ENCODE data around the gene CCDC9B.
A peak's percentile ranks its signal among the peaks of the same experiment; 100 is the strongest.

The CCDC9B gene

DNA sequence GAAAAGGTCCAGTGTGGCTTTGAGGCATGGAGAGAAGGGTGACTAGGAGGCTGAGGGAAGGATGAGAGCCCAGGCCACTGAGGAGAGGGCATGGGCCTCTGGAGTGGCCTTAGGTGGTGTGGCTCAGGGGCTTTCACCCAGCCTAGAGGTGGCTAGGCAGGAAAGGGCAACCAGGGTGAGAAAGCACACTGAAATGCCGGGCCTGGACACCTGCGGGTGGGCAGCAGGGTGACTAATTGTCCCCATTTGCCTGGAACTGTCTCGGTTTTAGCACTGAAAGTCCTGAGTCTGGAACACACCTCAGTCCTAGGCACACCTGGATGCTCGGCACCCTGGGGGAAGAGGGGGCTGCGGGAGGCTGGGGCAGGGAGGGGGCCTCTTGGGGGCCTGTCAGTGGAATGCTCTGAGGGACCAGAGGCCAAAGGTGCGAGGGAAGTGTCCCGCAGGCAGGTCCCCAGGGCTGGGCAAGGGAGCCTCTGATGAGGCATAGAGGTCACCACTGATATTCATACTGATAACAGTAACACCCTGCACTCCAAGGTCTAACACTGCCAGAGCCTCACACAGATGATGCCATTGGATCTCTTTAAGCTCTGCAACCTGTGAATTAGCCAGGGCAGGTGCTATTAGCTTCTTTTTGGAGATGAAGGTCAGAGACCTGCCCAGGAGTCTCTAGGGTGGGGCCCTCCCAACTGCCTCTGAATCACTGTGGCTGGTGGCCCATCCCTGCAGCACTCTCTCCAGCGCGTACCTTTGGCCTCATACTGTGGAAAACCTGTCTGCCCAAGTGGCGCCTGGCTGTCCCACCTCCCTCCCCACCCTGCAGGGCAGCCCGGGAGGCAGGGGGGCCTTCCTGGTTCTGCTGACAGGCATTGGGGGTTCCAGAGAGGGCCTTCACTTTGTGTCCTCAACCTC lies 7.1 kb upstream of the CCDC9B start:
- TF ChIP-seq LEF1 (IDR thresholded peaks at IDR 0.05; ENCODE audit: borderline replicate concordance) (no peak), FOXA1 (IDR thresholded peaks at IDR 0.05) (no peak), L3MBTL2 (conservative IDR thresholded peaks at IDR 0.05) (no peak), NFRKB (IDR thresholded peaks at IDR 0.05) (no peak), HDGF (IDR thresholded peaks at IDR 0.05; ENCODE audit: borderline replicate concordance) (no peak), FOXM1 (IDR thresholded peaks at IDR 0.05; ENCODE audit: borderline replicate concordance) (no peak), TARDBP (IDR thresholded peaks at IDR 0.05) (no peak), BHLHE40 (IDR thresholded peaks at IDR 0.05; ENCODE audit: borderline replicate concordance) (no peak)
- TF ChIP-seq, protein P1, sequence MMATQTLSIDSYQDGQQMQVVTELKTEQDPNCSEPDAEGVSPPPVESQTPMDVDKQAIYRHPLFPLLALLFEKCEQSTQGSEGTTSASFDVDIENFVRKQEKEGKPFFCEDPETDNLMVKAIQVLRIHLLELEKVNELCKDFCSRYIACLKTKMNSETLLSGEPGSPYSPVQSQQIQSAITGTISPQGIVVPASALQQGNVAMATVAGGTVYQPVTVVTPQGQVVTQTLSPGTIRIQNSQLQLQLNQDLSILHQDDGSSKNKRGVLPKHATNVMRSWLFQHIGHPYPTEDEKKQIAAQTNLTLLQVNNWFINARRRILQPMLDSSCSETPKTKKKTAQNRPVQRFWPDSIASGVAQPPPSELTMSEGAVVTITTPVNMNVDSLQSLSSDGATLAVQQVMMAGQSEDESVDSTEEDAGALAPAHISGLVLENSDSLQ (IDR thresholded peaks at IDR 0.05): no peak
- POLR2A ChIA-PET: interaction anchor here (1.4 kb wide), 1 partner anchor 58 kb away, joined by 3 read pairs; the partner anchor contains the start of gene IVD
- CTCF ChIA-PET: no interaction called here
- DNase-seq (ENCODE audit: extremely low spot score): no peak

DNA sequence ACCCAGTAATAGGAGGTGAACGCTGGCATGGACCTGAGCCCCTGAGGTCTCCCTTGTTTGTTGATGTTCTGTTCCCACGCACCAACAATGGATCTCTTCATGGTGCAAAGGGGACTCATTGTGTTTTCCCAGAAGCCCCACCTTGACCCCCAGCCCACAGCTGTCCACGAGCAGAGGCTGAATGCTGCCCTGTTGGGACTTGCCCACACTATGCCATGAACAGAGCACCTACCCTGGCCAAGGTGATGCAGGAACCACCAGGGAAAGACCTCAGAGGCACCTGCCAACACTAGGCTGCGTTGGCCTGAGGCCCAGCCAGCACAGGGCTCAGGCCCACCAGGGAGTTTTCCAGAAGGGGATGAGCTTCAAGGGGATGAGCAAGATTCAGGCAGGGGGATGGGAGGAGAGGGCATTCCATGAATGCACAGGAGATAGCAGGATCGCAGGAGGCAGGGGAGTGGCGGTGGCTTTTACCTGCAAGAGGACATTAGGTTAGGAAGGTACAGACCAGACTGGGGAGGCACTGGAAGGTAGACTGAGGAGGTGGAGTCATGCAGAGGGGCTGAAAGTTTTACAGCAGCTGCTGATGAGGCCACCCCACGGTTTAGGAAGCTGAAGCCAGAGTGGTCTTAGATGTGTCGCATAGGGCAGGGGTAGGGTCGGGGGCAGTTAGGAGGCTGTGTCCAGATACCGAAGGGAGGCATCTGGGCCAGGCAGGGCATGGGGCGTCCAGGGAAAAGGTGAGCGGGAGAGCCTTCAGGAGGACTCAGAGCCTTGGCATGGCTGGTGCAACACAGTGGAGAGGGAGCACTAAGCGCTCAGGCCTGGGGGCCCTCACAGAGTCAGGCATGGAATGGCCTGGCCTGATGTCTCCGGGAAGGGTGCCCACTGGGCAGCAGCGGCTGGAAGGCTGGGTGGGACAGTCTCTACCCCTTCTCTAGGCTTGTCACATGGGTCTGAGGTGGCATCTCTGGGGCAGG lies 6.1 kb upstream of the CCDC9B start:
- TF ChIP-seq ELF4 (IDR thresholded peaks at IDR 0.05): no peak
- TF ChIP-seq TARDBP (IDR thresholded peaks at IDR 0.05): no peak
- TF ChIP-seq ARNT (IDR thresholded peaks at IDR 0.05): no peak
- POLR2A ChIA-PET: interaction anchor here (1.7 kb wide), 1 partner anchor 59 kb away, joined by 3 read pairs; the partner anchor contains the start of gene IVD
- CTCF ChIA-PET: interaction anchor here (0.6 kb wide), 1 partner anchor 16 kb away, joined by 3 read pairs; no protein-coding TSS in a partner anchor
- DNase-seq (ENCODE audit: extremely low spot score): no peak

DNA sequence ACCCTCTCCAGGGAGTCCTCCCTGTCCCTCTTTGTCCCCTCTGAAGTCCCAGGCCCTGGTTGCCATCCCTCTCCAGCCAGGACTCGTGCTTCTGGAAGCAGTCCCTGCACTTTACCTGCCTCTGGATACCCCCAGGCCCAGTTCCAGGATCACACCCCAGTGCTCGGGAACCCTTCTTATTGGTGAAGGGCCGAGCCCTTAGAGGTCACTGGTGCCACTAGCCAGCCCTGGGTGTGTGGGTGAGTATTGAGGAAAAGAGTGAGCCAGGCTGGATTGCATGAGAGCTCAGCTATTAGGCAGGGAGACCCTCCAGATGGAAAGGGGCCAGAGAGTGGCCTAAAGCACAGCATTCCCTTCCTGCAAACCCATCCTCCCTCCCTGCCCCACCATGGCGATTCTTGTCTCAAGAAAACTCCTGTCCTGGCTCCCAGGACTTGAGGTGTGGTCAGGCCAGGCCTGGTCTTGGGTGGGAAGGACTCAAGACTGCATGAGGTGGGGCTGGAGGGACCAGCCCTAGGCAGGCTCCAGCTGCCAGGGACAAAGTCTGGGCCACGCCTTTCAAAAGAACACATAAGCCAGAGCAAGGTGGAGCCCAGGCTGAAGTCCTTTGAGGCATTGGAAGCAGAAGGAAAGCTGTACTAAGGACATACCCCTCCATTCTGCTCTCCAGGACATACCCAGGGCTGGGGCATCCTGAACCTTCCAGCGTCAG lies 5.3 kb upstream of the CCDC9B start:
- no peak for DNase-seq (ENCODE audit: extremely low spot score)
- POLR2A ChIA-PET: interaction anchor here (1.7 kb wide), 1 partner anchor 59 kb away, joined by 3 read pairs; the partner anchor contains the start of gene IVD
- CTCF ChIA-PET: interaction anchor here (1.1 to 2.1 kb wide), 2 partner anchors 11 to 67 kb away, joined by 6 to 7 read pairs; partner anchors contain the start of gene DISP2
- no peak for TF ChIP-seq FOXA1 (IDR thresholded peaks at IDR 0.05)

DNA sequence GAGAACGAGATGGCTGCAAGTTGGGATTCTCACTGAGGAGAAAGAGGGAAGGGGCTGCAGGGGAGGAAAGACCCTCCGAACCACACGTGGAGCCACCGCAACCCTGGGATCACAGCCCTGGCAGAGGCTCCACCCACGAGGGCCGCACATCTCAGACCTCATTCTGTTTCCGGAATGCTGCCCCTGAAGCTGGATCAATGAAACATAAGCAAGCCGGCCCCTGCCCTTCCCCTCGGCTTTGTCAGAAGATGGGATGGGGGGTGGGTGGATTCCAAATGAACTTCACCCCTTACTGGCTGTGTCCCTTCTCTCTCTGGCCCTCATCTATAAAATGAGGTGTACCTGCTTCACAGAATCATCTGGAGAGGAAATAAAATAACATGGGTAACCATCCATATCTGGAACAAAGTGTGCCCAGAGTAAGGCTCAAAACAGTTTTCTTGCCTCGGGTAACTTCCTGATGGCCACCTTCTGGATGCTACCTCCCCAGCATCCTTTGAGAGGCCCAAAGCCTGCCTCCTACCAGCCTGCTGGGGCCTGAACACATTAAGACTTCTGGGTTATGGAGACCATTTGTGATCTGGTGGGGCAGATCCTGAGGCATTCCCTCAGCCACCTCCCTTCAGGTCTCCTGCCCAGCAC lies 4.6 kb upstream of the CCDC9B start:
- POLR2A ChIA-PET: interaction anchor here (0.8 to 1.7 kb wide), 2 partner anchors 60 kb away, joined by 3 read pairs; partner anchors contain the start of gene IVD
- CTCF ChIA-PET: interaction anchor here (0.5 to 2.1 kb wide), 4 partner anchors 12 to 118 kb away, joined by 3 to 7 read pairs (median 4); partner anchors contain the start of gene DISP2
- TF ChIP-seq TARDBP (IDR thresholded peaks at IDR 0.05) (no peak), BHLHE40 (IDR thresholded peaks at IDR 0.05; ENCODE audit: borderline replicate concordance) (no peak), CTBP1 (IDR thresholded peaks at IDR 0.05; ENCODE audit: borderline replicate concordance) (no peak), HDGF (IDR thresholded peaks at IDR 0.05; ENCODE audit: borderline replicate concordance) (no peak), L3MBTL2 (conservative IDR thresholded peaks at IDR 0.05) (no peak), SUZ12 (IDR thresholded peaks at IDR 0.05) (no peak), ZNF384 (IDR thresholded peaks at IDR 0.05) (no peak)
- TF ChIP-seq, protein P1 (IDR thresholded peaks at IDR 0.05): no peak
- no peak for DNase-seq (ENCODE audit: extremely low spot score)

DNA sequence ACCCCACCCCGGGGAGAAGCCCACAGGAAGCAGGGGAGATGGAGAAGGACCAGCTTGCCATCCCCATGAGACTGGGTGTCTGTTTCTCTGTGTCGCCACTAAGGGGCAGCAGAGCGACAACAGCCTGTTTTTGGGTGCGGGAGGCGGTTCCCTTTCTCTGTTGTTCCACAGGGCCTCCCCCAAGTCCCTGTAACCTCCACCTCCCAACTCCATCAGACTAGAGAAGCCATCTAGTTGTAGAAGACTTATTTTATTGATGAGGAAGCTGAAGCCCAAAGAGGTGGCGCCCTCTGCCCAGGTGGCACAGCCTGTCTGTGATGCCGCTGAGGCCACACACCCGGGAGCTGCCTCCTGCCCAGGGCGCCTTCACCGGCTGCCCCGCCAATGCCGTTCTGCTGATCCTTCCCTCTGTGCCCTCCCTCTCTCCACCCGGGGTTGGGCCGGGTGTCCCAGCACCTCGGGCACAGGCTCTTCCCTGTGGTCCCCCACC lies 3.9 kb upstream of the CCDC9B start:
- CTCF ChIA-PET: interaction anchor here (0.5 to 2.1 kb wide), 9 partner anchors 13 to 118 kb away, joined by 3 to 7 read pairs (median 3); partner anchors contain the start of gene DISP2
- peak; percentile 60 for DNase-seq (ENCODE audit: extremely low spot score)

More for the DNA sequence above, 3.9 kb upstream of the CCDC9B start:
- TF ChIP-seq LEF1 (IDR thresholded peaks at IDR 0.05; ENCODE audit: borderline replicate concordance): no peak
- TF ChIP-seq, protein P1 (IDR thresholded peaks at IDR 0.05): no peak
- no peak for TF ChIP-seq ELF4 (IDR thresholded peaks at IDR 0.05)
- TF ChIP-seq FOXA1 (IDR thresholded peaks at IDR 0.05): no peak
- no peak for TF ChIP-seq SUZ12 (IDR thresholded peaks at IDR 0.05)
- no peak for TF ChIP-seq ARNT (IDR thresholded peaks at IDR 0.05)
- TF ChIP-seq L3MBTL2 (conservative IDR thresholded peaks at IDR 0.05): no peak
- no peak for TF ChIP-seq NFRKB (IDR thresholded peaks at IDR 0.05)
- TF ChIP-seq SP1 (IDR thresholded peaks at IDR 0.05): no peak
- no peak for TF ChIP-seq HDGF (IDR thresholded peaks at IDR 0.05; ENCODE audit: borderline replicate concordance)
- TF ChIP-seq ZNF384 (IDR thresholded peaks at IDR 0.05): no peak
- no peak for TF ChIP-seq BHLHE40 (IDR thresholded peaks at IDR 0.05; ENCODE audit: borderline replicate concordance)
- no peak for TF ChIP-seq CTBP1 (IDR thresholded peaks at IDR 0.05; ENCODE audit: borderline replicate concordance)
- no peak for TF ChIP-seq TARDBP (IDR thresholded peaks at IDR 0.05)
- no peak for TF ChIP-seq FOXK2 (IDR thresholded peaks at IDR 0.05)
- TF ChIP-seq FOXM1 (IDR thresholded peaks at IDR 0.05; ENCODE audit: borderline replicate concordance): no peak
- POLR2A ChIA-PET: interaction anchor here (0.6 to 0.8 kb wide), 2 partner anchors 24 to 61 kb away, joined by 3 read pairs; partner anchors contain the start of gene IVD

Data from HEK293T (cell line).